ENCODE data around the gene NFATC2. TPM values are rescaled to one million over a fixed set of nuclear protein-coding genes. Genes with fewer than 3 reads are reported as not detected.
A peak's percentile ranks its signal among the peaks of the same experiment; 100 is the strongest.

Gene NFATC2
- total RNA-seq, 4 donors from 2014 or later = 1.6 to 3.9 (median 2.8) TPM

- no peak for TF ChIP-seq POLR2A (IDR thresholded peaks at IDR 0.05)
- TF ChIP-seq, protein P1, sequence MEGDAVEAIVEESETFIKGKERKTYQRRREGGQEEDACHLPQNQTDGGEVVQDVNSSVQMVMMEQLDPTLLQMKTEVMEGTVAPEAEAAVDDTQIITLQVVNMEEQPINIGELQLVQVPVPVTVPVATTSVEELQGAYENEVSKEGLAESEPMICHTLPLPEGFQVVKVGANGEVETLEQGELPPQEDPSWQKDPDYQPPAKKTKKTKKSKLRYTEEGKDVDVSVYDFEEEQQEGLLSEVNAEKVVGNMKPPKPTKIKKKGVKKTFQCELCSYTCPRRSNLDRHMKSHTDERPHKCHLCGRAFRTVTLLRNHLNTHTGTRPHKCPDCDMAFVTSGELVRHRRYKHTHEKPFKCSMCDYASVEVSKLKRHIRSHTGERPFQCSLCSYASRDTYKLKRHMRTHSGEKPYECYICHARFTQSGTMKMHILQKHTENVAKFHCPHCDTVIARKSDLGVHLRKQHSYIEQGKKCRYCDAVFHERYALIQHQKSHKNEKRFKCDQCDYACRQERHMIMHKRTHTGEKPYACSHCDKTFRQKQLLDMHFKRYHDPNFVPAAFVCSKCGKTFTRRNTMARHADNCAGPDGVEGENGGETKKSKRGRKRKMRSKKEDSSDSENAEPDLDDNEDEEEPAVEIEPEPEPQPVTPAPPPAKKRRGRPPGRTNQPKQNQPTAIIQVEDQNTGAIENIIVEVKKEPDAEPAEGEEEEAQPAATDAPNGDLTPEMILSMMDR (IDR thresholded peaks at IDR 0.05 in 4 of 5, conservative IDR thresholded peaks at IDR 0.05 in 1 of 5) = no peak
- Histone ChIP-seq H3K9me3 (no peaks in the 10 kb centered on the region), H3K4me1 (peaks cover 33 to 46% of the 10 kb centered on the region in 2 donors), H3K36me3 (no peaks in the 10 kb centered on the region), H3K4me3 (no peak overlapping the region), H3K27ac (no peak overlapping the region), H3K27me3 (no peaks in the 10 kb centered on the region)
- intact Hi-C loops (cut with DNase I; ENCODE audit: low total_unique reads) = no loop called here
- ATAC-seq = no peak
- in situ Hi-C loops (cut with MboI; ENCODE audit: low sequenced_read_pairs in 4 of 4) = loop anchor here in 1 of 4 donors (10.0 kb wide), 1 partner anchor 112 kb away; no protein-coding TSS in a partner anchor
- no peak for DNase-seq
These were observed 24.1 kb upstream of the NFATC2 start for GRCh38 chr20:51566594-51566993.

- intact Hi-C loops (cut with DNase I; ENCODE audit: low total_unique reads) = no loop called here
These were observed 23.0 kb upstream of the NFATC2 start for GRCh38 chr20:51565298-51566144.

GRCh38 chr20:51563486-51564332 lies 21.2 kb upstream of the NFATC2 start:
- TF ChIP-seq, protein P1 (IDR thresholded peaks at IDR 0.05 in 4 of 5, conservative IDR thresholded peaks at IDR 0.05 in 1 of 5) = no peak
- TF ChIP-seq POLR2A (IDR thresholded peaks at IDR 0.05) = no peak
- ATAC-seq = peak in 1 of 2 donors; percentile 51

More at GRCh38 chr20:51565298-51566144, 23.0 kb upstream of the NFATC2 start:
- ATAC-seq (no peak), DNase-seq (no peak)
- in situ Hi-C loops (cut with MboI; ENCODE audit: low sequenced_read_pairs in 4 of 4) = loop anchor here in 1 of 4 donors (10.0 kb wide), 1 partner anchor 111 kb away; no protein-coding TSS in a partner anchor
- peak overlapping the region in 1 of 4 donors; percentile 10 for H3K27ac ChIP-seq
- TF ChIP-seq, protein P1 (IDR thresholded peaks at IDR 0.05 in 4 of 5, conservative IDR thresholded peaks at IDR 0.05 in 1 of 5) = no peak
- no peak for TF ChIP-seq POLR2A (IDR thresholded peaks at IDR 0.05)
- no peaks in the 10 kb centered on the region for H3K9me3 ChIP-seq
- H3K4me3 ChIP-seq = no peak overlapping the region
- no peaks in the 10 kb centered on the region for H3K27me3 ChIP-seq
- peaks cover 35 to 45% of the 10 kb centered on the region in 2 donors for H3K4me1 ChIP-seq
- H3K36me3 ChIP-seq = no peaks in the 10 kb centered on the region

GRCh38 chr20:51563174-51563485 lies 20.6 kb upstream of the NFATC2 start:
- in situ Hi-C loops (cut with MboI; ENCODE audit: low sequenced_read_pairs in 4 of 4) = loop anchor here in 1 of 4 donors (10.0 kb wide), 1 partner anchor 108 kb away; no protein-coding TSS in a partner anchor
- TF ChIP-seq, protein P1 (IDR thresholded peaks at IDR 0.05 in 4 of 5, conservative IDR thresholded peaks at IDR 0.05 in 1 of 5) = no peak
- H3K4me3 ChIP-seq = peak overlapping the region; percentile 57 to 72 (median 64)
- H3K4me1 ChIP-seq = peaks cover 35 to 37% of the 10 kb centered on the region in 2 donors
- H3K27ac ChIP-seq = peak overlapping the region; percentile 45 to 83 (median 72)
- H3K36me3 ChIP-seq = no peaks in the 10 kb centered on the region
- ATAC-seq = no peak
- intact Hi-C loops (cut with DNase I; ENCODE audit: low total_unique reads) = loop anchor here (2.0 kb wide), 1 partner anchor 20 kb away; the partner anchor contains the start of gene NFATC2
- no peaks in the 10 kb centered on the region for H3K27me3 ChIP-seq
- DNase-seq = no peak
- H3K9me3 ChIP-seq = no peaks in the 10 kb centered on the region

More at GRCh38 chr20:51563486-51564332, 21.2 kb upstream of the NFATC2 start:
- intact Hi-C loops (cut with DNase I; ENCODE audit: low total_unique reads) = loop anchor here (2.0 kb wide), 1 partner anchor 21 kb away; the partner anchor contains the start of gene NFATC2
- Histone ChIP-seq H3K27ac (peak overlapping the region; percentile 45 to 83 (median 72)), H3K36me3 (no peaks in the 10 kb centered on the region), H3K4me3 (peak overlapping the region; percentile 57 to 72 (median 64)), H3K27me3 (no peaks in the 10 kb centered on the region), H3K4me1 (peaks cover 35 to 37% of the 10 kb centered on the region in 2 donors), H3K9me3 (no peaks in the 10 kb centered on the region)
- DNase-seq = peak in 1 of 2 donors; percentile 15
- in situ Hi-C loops (cut with MboI; ENCODE audit: low sequenced_read_pairs in 4 of 4) = loop anchor here in 1 of 4 donors (10.0 kb wide), 1 partner anchor 109 kb away; no protein-coding TSS in a partner anchor
